Ectodermal cell (in vitro differentiated cells): Measurements from ENCODE around the gene BTBD3.

Source experiments
- H3K27ac ChIP-seq: 2 replicates; pipeline ENCODE4 v1.7.0; 2013; ENCODE audit warnings: mild to moderate bottlenecking, low read depth, low read length; ENCODE audit not compliant: insufficient read depth, poor library complexity, severe bottlenecking
- H3K27me3 ChIP-seq: 2 replicates; pipeline ENCODE4 v1.7.0; 2013; ENCODE audit warnings: mild to moderate bottlenecking, low read length; ENCODE audit not compliant: insufficient read depth, control insufficient read depth, poor library complexity, severe bottlenecking
- H3K36me3 ChIP-seq: one replicate; pipeline ENCODE4 v1.7.0; 2013; ENCODE audit warnings: low read length; ENCODE audit not compliant: control insufficient read depth, insufficient read depth
- H3K4me1 ChIP-seq: one replicate; pipeline ENCODE4 v1.7.0; 2013; ENCODE audit warnings: low read length; ENCODE audit not compliant: control insufficient read depth, insufficient read depth
- H3K4me3 ChIP-seq: 2 replicates; pipeline ENCODE4 v1.7.0; 2013; ENCODE audit warnings: low read depth, low read length, control low read depth; ENCODE audit not compliant: insufficient read depth
- H3K9me3 ChIP-seq: 2 replicates; pipeline ENCODE4 v1.7.0; 2013; ENCODE audit warnings: mild to moderate bottlenecking, low read length, moderate library complexity; ENCODE audit not compliant: control insufficient read depth
- WGBS, 2 experiments: methylation state at CpG; one replicate each; pipeline ENCODE4 v1.1.7; 2013; ENCODE audit warnings: missing lambda C conversion rate in 2 of 2; 5-methylcytosine and 5-hydroxymethylcytosine counted together

BTBD3 gene

GRCh38 chr20:11891776-11892545 lies 25.7 kb upstream of the BTBD3 start:
- Histone ChIP-seq H3K4me3 (peak overlapping the region; percentile 75), H3K27me3 (no peaks in the 10 kb centered on the region), H3K9me3 (no peaks in the 10 kb centered on the region), H3K36me3 (no peaks in the 10 kb centered on the region), H3K4me1 (peaks cover 14% of the 10 kb centered on the region), H3K27ac (peak overlapping the region; percentile 88)
- 0% methylated on average over 17 of the region's 17 CpGs for WGBS, 2 experiments

GRCh38 chr20:11894062-11894461 lies 23.6 kb upstream of the BTBD3 start:
- no peaks in the 10 kb centered on the region for H3K9me3 ChIP-seq
- H3K4me3 ChIP-seq = no peak overlapping the region
- H3K36me3 ChIP-seq = no peaks in the 10 kb centered on the region
- H3K27ac ChIP-seq = no peak overlapping the region
- H3K27me3 ChIP-seq = no peaks in the 10 kb centered on the region
- H3K4me1 ChIP-seq = peaks cover 14% of the 10 kb centered on the region
- WGBS, 2 experiments = 92 to 96% methylated on average over 6 of the region's 6 CpGs

- WGBS, 2 experiments = 86 to 87% methylated on average over 6 of the region's 6 CpGs
- Histone ChIP-seq H3K4me3 (no peak overlapping the region), H3K27ac (no peak overlapping the region), H3K36me3 (no peaks in the 10 kb centered on the region), H3K9me3 (no peaks in the 10 kb centered on the region), H3K27me3 (no peaks in the 10 kb centered on the region), H3K4me1 (peaks cover 14% of the 10 kb centered on the region)
These were observed 21.8 kb upstream of the BTBD3 start for GRCh38 chr20:11895861-11896387.

GRCh38 chr20:11901127-11901526 lies 16.6 kb upstream of the BTBD3 start:
- 94 to 95% methylated on average over 3 of the region's 3 CpGs for WGBS, 2 experiments
- Histone ChIP-seq H3K27me3 (no peaks in the 10 kb centered on the region), H3K27ac (no peak overlapping the region)

GRCh38 chr20:11902285-11902697 lies 15.4 kb upstream of the BTBD3 start:
- Histone ChIP-seq H3K4me1 (no peaks in the 10 kb centered on the region), H3K9me3 (no peaks in the 10 kb centered on the region), H3K36me3 (no peaks in the 10 kb centered on the region), H3K27me3 (no peaks in the 10 kb centered on the region), H3K27ac (no peak overlapping the region), H3K4me3 (no peak overlapping the region)
- 87 to 100% methylated on average over 2 of the region's 2 CpGs for WGBS, 2 experiments

More at GRCh38 chr20:11901127-11901526, 16.6 kb upstream of the BTBD3 start:
- H3K36me3 ChIP-seq = no peaks in the 10 kb centered on the region
- no peaks in the 10 kb centered on the region for H3K4me1 ChIP-seq
- no peak overlapping the region for H3K4me3 ChIP-seq
- no peaks in the 10 kb centered on the region for H3K9me3 ChIP-seq

GRCh38 chr20:11905460-11906179 lies 12.1 kb upstream of the BTBD3 start:
- Histone ChIP-seq H3K27me3 (no peaks in the 10 kb centered on the region), H3K9me3 (no peaks in the 10 kb centered on the region), H3K4me1 (no peaks in the 10 kb centered on the region), H3K36me3 (no peaks in the 10 kb centered on the region), H3K4me3 (no peak overlapping the region), H3K27ac (no peak overlapping the region)
- 91 to 97% methylated on average over 5 to 6 of the region's 6 CpGs for WGBS, 2 experiments

GRCh38 chr20:11906626-11907480 lies 10.8 kb upstream of the BTBD3 start:
- H3K27me3 ChIP-seq = no peaks in the 10 kb centered on the region
- no peak overlapping the region for H3K27ac ChIP-seq
- H3K4me3 ChIP-seq = no peak overlapping the region
- no peaks in the 10 kb centered on the region for H3K4me1 ChIP-seq
- H3K9me3 ChIP-seq = no peaks in the 10 kb centered on the region
- H3K36me3 ChIP-seq = no peaks in the 10 kb centered on the region
- WGBS, 2 experiments = 94 to 100% methylated on average over 3 of the region's 4 CpGs

GRCh38 chr20:11907621-11908020 lies 10.1 kb upstream of the BTBD3 start:
- 95 to 96% methylated on average over 4 of the region's 4 CpGs for WGBS, 2 experiments
- no peak overlapping the region for H3K27ac ChIP-seq
- H3K9me3 ChIP-seq = no peaks in the 10 kb centered on the region
- no peak overlapping the region for H3K4me3 ChIP-seq
- H3K4me1 ChIP-seq = no peaks in the 10 kb centered on the region
- no peaks in the 10 kb centered on the region for H3K36me3 ChIP-seq
- no peaks in the 10 kb centered on the region for H3K27me3 ChIP-seq

GRCh38 chr20:11912013-11912658 lies 5.6 kb upstream of the BTBD3 start:
- H3K27ac ChIP-seq = no peak overlapping the region
- no peak overlapping the region for H3K4me3 ChIP-seq
- H3K36me3 ChIP-seq = no peaks in the 10 kb centered on the region
- no peaks in the 10 kb centered on the region for H3K27me3 ChIP-seq
- WGBS, 2 experiments = 88 to 94% methylated on average over 4 of the region's 4 CpGs
- peaks cover 5% of the 10 kb centered on the region for H3K4me1 ChIP-seq
- H3K9me3 ChIP-seq = no peaks in the 10 kb centered on the region
